Erythroblast (primary cell): ENCODE measurements around the gene PRPF6.

Experiments
- GATA1 ChIP-seq: IDR thresholded peaks from 2 replicates; pipeline ENCODE4 v1.6.1; 2011; ENCODE audit warnings: low read depth, mild to moderate bottlenecking, control low read depth, low read length, moderate library complexity
- POLR2A ChIP-seq: IDR thresholded peaks from 2 replicates; pipeline ENCODE4 v1.6.1; 2011; ENCODE audit warnings: mild to moderate bottlenecking, low read length

DNA sequence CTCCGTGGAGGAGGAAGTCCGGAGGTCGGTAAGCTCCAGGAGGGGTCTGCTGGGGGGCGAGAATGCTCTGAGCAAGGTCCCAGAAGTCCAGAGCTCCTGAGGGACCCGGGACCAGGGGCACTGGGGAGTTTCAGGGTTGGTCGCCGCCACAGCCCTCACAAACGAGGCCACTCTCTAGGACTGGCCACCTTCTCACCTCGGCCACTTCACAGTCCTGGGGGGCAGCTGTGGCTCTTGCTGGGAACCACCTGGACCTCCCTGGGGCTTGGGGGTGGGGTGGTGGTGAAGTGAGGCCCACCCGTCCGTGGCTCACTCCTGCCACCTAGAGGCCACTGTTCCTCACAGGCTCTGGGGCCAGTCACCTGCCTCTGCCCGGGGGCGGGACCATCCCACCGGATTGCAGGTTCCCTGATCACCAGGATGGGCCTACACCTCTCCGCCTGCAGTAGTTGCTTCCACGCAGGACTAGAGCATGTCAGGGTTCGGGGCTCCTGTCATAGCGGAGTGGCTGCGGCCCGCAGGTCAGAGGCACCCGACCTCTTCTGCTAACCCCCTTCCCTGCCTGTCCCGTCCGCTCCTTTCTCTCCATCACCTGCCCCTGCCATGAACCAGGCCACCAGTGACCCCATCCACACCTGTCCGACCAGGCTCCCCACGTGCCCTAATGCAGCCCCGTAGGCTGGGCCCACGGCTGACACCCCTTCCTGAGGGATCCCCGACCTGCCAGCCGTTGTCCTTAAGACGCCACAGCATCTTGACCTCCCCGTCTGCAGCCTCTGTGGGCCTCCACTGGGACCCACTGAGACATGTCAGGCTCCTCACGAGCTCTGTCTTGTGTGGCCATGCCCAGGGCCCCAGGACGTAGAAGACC lies 76.9 kb downstream of the PRPF6 start:
- TF ChIP-seq POLR2A, result no peak
- no peak for TF ChIP-seq GATA1
